T-helper 1 cell treated with Interleukin-12 subunit alpha and Interleukin-12 subunit beta and Interleukin-4 antibody, amounts not matched to agents 30 μg/mL and 1 μg/mL, for 36 hours (primary cell): Measurements from ENCODE around the gene SLC17A9.
A peak's percentile ranks its signal among the peaks of the same experiment; 100 is the strongest.

Experiments
- H3K27ac Mint-ChIP-seq: one replicate; pipeline ENCODE4 v1.8.0; 2021; ENCODE audit warnings: mild to moderate bottlenecking, mixed read lengths
- H3K27me3 Mint-ChIP-seq: one replicate; pipeline ENCODE4 v1.8.0; 2021; ENCODE audit warnings: low read depth, mixed read lengths
- H3K36me3 Mint-ChIP-seq: one replicate; pipeline ENCODE4 v1.8.0; 2021; ENCODE audit warnings: low read depth, mixed read lengths
- H3K4me1 Mint-ChIP-seq: one replicate; pipeline ENCODE4 v1.8.0; 2021; ENCODE audit warnings: low read depth, mixed read lengths
- H3K4me3 Mint-ChIP-seq: one replicate; pipeline ENCODE4 v1.8.0; 2021; ENCODE audit warnings: mild to moderate bottlenecking, moderate library complexity, mixed read lengths
- H3K9me3 Mint-ChIP-seq: one replicate; pipeline ENCODE4 v1.8.0; 2021; ENCODE audit warnings: mixed read lengths

Gene SLC17A9

GRCh38 chr20:62971211-62971949, 18.9 kb downstream of the SLC17A9 start:
- Mint-ChIP-seq H3K9me3 (no peaks in the 10 kb centered on the region), H3K4me1 (peaks cover 13% of the 10 kb centered on the region), H3K27me3 (peaks cover 44% of the 10 kb centered on the region), H3K36me3 (no peaks in the 10 kb centered on the region), H3K27ac (no peak overlapping the region), H3K4me3 (no peak overlapping the region)

GRCh38 chr20:62971950-62972844, 19.7 kb downstream of the SLC17A9 start:
- Mint-ChIP-seq H3K4me1 (peaks cover 13% of the 10 kb centered on the region), H3K36me3 (no peaks in the 10 kb centered on the region), H3K27me3 (peaks cover 49% of the 10 kb centered on the region), H3K4me3 (peak overlapping the region; percentile 57), H3K27ac (peak overlapping the region; percentile 24), H3K9me3 (no peaks in the 10 kb centered on the region)

DNA sequence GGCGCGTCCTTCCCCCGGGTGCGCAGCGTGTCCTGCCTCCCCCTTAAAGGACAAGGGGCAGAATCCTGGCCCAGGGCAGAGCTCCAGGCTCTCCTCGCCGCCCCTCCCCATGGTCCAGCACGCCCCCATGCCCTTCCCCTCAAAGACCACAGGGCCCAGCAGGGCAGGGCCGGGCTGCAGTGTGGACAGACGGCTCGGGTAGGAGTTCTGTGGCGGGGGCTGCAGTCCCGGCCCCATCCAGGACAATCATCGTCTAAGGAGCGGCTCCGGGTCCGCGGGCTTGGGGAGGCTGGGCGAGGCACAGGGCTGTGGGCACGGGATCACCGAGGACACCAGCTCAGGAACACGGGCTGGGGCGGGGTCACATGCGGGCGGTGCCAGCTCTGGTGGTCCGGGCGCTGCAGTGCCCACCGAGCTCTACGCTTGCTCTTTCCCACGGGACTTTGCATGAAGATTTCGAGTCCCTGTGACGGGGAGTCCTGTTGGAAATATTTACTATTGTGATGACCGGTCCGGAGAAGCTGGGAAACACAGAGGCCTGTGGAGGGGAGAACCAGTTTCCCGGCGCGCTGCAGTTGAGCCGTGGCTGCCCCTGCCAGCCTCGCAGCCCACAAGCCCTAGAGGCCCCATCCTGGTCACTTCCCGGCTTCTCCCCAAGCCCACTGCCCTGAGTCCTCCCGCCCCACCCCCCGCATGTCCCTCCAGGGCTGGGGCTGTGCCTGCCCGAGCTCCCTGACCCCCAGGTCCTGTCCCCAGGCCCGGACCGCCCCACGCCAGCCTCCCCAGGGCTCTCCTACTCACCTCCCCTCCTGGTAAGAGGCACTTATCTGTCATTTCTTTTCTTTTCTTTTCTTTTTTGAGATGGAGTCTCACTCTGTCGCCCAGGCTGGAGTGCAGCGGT, 20.6 kb downstream of the SLC17A9 start:
- H3K27ac Mint-ChIP-seq, result no peak overlapping the region
- H3K36me3 Mint-ChIP-seq, result no peaks in the 10 kb centered on the region
- no peaks in the 10 kb centered on the region for H3K9me3 Mint-ChIP-seq
- peaks cover 52% of the 10 kb centered on the region for H3K27me3 Mint-ChIP-seq
- peaks cover 16% of the 10 kb centered on the region for H3K4me1 Mint-ChIP-seq
- H3K4me3 Mint-ChIP-seq, result no peak overlapping the region

DNA sequence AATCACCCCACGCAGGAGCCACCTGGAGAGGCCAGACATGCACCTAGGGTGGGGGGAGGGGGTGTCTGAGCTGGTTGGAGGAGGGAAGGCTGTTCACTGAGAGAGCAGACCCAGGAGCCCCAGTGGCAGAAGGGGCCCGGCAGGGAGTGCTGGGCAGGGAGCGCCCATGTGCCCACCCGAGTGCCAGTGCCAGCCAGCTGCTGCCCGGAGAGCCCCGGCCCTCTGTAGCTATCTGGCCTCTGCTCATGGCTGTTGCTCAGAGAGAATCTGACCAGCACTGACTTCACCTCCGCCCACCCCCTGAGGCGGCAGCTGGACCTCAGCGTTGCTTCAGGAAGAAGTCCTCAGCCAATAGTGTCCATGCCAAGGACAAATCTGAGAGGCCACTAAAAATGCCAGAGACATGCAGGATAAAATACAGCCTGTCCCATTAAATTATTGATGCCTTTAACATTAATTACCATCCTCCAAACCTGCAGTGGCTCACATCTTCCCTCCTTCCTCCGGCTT, 22.8 kb downstream of the SLC17A9 start:
- Mint-ChIP-seq H3K36me3 (no peaks in the 10 kb centered on the region), H3K27ac (no peak overlapping the region), H3K27me3 (peaks cover 70% of the 10 kb centered on the region), H3K4me3 (no peak overlapping the region), H3K4me1 (peaks cover 20% of the 10 kb centered on the region), H3K9me3 (no peaks in the 10 kb centered on the region)

DNA sequence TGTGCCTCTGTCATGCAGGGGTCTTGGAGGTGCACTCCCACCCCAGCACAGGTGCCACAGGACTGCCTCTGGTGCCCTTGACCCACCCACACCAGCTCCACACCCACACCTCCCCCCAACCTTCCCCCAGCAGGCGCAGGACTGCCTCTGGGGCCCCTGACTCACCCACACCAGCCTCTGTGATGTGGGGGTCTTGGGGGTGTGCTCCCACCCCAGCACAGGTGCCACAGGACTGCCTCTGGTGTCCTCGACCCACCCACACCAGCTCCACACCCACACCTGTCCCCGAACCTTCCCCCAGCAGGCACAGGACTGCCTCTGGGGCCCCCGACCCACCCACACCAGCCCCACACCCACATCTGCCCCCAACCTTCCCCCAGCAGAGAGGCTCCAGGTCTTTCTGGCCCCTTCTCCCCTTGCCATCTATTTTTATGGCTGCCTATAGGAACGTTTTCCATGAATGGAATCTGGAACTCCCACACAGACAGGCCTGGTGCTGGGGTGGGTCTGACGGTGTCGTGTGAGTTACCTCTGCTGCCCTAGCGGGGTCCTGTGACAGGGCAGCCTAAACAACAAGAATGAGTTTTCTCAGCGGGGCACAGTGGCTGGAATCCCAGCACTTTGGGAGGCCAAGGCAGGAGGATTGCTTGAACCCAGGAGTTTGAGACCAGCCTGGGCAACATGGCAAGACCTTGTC, 23.5 kb downstream of the SLC17A9 start:
- Mint-ChIP-seq H3K9me3 (no peaks in the 10 kb centered on the region), H3K4me3 (no peak overlapping the region), H3K27ac (no peak overlapping the region), H3K4me1 (peaks cover 20% of the 10 kb centered on the region), H3K27me3 (peaks cover 76% of the 10 kb centered on the region), H3K36me3 (no peaks in the 10 kb centered on the region)

- peaks cover 17% of the 10 kb centered on the region for H3K4me1 Mint-ChIP-seq
- no peak overlapping the region for H3K4me3 Mint-ChIP-seq
- no peaks in the 10 kb centered on the region for H3K9me3 Mint-ChIP-seq
- H3K27ac Mint-ChIP-seq, result no peak overlapping the region
- peaks cover 77% of the 10 kb centered on the region for H3K27me3 Mint-ChIP-seq
- H3K36me3 Mint-ChIP-seq, result no peaks in the 10 kb centered on the region
These were observed 24.4 kb downstream of the SLC17A9 start for GRCh38 chr20:62976886-62977285.

GRCh38 chr20:62977613-62978560, 25.4 kb downstream of the SLC17A9 start:
- Mint-ChIP-seq H3K9me3 (no peaks in the 10 kb centered on the region), H3K36me3 (no peaks in the 10 kb centered on the region), H3K4me3 (peak overlapping the region; percentile 31), H3K27ac (no peak overlapping the region), H3K27me3 (peaks cover 77% of the 10 kb centered on the region), H3K4me1 (peaks cover 15% of the 10 kb centered on the region)

DNA sequence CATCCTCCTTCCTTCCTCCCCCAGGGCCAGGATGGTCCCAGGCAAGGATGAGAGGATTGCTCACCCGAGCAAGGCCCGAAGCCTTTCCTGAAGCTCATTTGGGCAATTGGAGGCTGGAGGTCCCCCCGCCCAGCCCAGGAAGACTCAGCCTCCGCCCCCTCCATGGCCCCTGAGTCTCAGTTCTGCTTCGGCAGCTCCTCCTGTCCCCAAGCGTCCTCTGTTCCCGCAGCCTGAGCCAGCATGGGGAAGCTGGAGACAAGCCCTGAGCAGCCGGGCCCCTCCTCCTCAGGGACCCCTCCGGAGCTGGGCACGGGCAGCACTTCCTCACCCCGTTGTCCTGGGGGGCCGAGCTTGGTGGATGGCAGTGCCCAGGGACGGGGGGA, 26.0 kb downstream of the SLC17A9 start:
- Mint-ChIP-seq H3K4me3 (no peak overlapping the region), H3K36me3 (no peaks in the 10 kb centered on the region), H3K4me1 (peaks cover 15% of the 10 kb centered on the region), H3K27me3 (peaks cover 76% of the 10 kb centered on the region), H3K27ac (no peak overlapping the region), H3K9me3 (no peaks in the 10 kb centered on the region)

- H3K9me3 Mint-ChIP-seq, result no peaks in the 10 kb centered on the region
- H3K4me3 Mint-ChIP-seq, result no peak overlapping the region
- H3K4me1 Mint-ChIP-seq, result peaks cover 15% of the 10 kb centered on the region
- no peak overlapping the region for H3K27ac Mint-ChIP-seq
- no peaks in the 10 kb centered on the region for H3K36me3 Mint-ChIP-seq
- H3K27me3 Mint-ChIP-seq, result peaks cover 74% of the 10 kb centered on the region
These were observed 26.8 kb downstream of the SLC17A9 start for GRCh38 chr20:62979310-62979709.

DNA sequence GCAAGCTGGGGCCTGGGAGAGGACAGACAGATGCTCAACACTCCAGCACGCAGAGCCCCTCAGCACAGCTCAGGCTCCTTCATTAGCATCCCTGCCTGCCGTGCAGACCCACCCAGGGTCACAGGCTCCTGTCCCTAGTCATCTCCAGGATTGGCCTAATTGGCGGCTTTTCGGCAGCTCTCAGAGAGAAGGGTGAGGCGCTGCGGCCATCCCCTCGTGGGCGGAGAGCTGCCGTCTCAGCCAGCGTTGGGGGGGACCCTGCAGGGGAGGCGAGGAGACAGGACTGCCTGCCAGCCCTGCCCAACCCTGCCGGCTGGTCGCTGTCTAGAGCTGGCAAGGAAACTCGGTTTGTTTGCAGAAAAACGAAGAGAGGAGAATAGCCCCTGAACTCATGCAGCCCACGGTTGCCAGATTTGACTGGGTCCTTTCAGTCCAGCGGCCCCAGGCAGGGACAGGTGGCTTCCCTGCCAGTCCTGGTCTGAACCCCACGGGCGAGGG, 27.4 kb downstream of the SLC17A9 start:
- H3K27ac Mint-ChIP-seq, result no peak overlapping the region
- peaks cover 15% of the 10 kb centered on the region for H3K4me1 Mint-ChIP-seq
- peaks cover 74% of the 10 kb centered on the region for H3K27me3 Mint-ChIP-seq

DNA sequence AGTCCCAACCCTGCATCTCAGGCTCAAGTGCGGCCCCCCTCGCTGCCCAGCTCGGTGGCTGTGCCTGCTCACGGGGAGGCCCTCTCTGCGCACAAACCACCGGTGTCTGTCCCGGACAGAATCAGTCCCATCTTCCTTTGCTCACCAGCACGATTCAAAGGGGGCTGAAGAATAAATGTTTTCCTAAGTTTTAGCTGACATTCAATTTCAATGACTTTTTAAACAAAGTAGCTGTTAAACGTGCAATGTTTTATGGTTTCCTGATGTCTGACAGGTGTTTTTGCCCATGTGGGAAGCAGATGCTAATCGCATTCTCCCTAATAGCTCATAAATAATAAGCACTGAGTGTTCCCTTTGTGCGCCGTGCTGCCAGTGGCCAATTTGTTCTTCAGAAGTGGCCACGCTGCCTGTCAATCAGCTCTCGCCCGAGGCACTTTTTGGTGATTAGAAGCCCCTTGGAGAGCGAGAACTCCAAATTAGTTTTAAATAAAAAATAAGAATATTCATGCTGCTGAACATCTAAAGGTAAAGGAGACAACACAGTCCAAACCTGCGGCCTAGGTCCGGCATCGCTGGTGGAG, 28.0 kb downstream of the SLC17A9 start:
- H3K4me3 Mint-ChIP-seq, result no peak overlapping the region
- H3K27me3 Mint-ChIP-seq, result peaks cover 72% of the 10 kb centered on the region
- peaks cover 15% of the 10 kb centered on the region for H3K4me1 Mint-ChIP-seq
- H3K36me3 Mint-ChIP-seq, result no peaks in the 10 kb centered on the region
- no peak overlapping the region for H3K27ac Mint-ChIP-seq
- no peaks in the 10 kb centered on the region for H3K9me3 Mint-ChIP-seq

More for the DNA sequence above, 27.4 kb downstream of the SLC17A9 start:
- Mint-ChIP-seq H3K4me3 (no peak overlapping the region), H3K36me3 (no peaks in the 10 kb centered on the region), H3K9me3 (no peaks in the 10 kb centered on the region)

DNA sequence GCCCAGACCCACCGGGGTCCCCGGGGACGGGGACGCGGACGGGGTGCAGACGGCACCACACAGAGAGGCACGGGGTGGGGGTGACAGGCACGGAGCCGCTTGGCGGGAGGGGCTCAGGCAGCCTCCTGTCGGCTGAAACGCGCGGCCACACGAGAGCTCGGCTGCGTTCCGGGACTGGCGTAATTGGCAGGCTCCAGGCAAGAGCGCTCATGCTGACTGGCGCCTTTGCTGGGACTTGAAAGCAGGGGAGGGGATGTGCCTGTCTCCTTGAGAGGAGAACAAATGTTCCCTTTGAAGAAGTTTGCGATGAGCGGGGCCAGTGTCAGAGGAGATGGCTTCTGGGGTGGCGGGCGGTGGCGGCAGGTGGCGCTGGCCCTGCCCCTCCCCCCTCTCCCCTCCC, 28.5 kb downstream of the SLC17A9 start:
- H3K36me3 Mint-ChIP-seq, result no peaks in the 10 kb centered on the region
- peaks cover 68% of the 10 kb centered on the region for H3K27me3 Mint-ChIP-seq
- no peaks in the 10 kb centered on the region for H3K9me3 Mint-ChIP-seq
- H3K4me1 Mint-ChIP-seq, result peaks cover 15% of the 10 kb centered on the region
- H3K4me3 Mint-ChIP-seq, result no peak overlapping the region
- no peak overlapping the region for H3K27ac Mint-ChIP-seq
